WTC11 (cell line): Measurements from ENCODE around the gene APMAP. TPM values are rescaled to one million over a fixed set of nuclear protein-coding genes. Genes with fewer than 3 reads are reported as not detected.

Experiments
- ATAC-seq: fragments of 200-7000 bp; cut with Tn5 transposase; 2 replicates; pipeline ENCODE4 v1.10.0; 2021; ENCODE audit warnings: mild to moderate bottlenecking, moderate library complexity
- CTCF ChIA-PET: fragments of 300-600 bp; sonication (Branson Sonifier 250); formaldehyde crosslinking; loops from one replicate; lab custom pipeline; 2021; ENCODE audit warnings: antibody characterized with exemption; lab: Charles Lee
- POLR2A ChIA-PET: fragments of 350-600 bp; sonication (Branson Sonifier 250); formaldehyde crosslinking; loops from one replicate; lab custom pipeline; 2021; ENCODE audit warnings: antibody characterized with exemption; lab: Charles Lee
- DNase-seq: peaks from one replicate; pipeline ENCODE4 v3.0.0; 2021; ENCODE audit warnings: low spot score
- H3K27ac Mint-ChIP-seq: 2 replicates; pipeline ENCODE4 v1.8.0; 2021; ENCODE audit warnings: mixed read lengths
- H3K27me3 Mint-ChIP-seq: 2 replicates; pipeline ENCODE4 v1.8.0; 2021; ENCODE audit warnings: low read depth, mild to moderate bottlenecking, moderate library complexity, mixed read lengths
- H3K36me3 Mint-ChIP-seq: 2 replicates; pipeline ENCODE4 v1.8.0; 2021; ENCODE audit warnings: mixed read lengths
- H3K4me1 Mint-ChIP-seq: 2 replicates; pipeline ENCODE4 v1.8.0; 2022; ENCODE audit warnings: mixed read lengths
- H3K4me3 Mint-ChIP-seq: 2 replicates; pipeline ENCODE4 v1.8.0; 2021; ENCODE audit warnings: mild to moderate bottlenecking, moderate library complexity, mixed read lengths
- H3K9me3 Mint-ChIP-seq: 2 replicates; pipeline ENCODE4 v1.8.0; 2021; ENCODE audit warnings: mixed read lengths
- AR ChIP-seq: fragments of 250-450 bp; sonication (Bioruptor Pico); IDR thresholded peaks from 2 replicates; pipeline ENCODE4 v1.9.0; 2021; ENCODE audit warnings: mild to moderate bottlenecking
- ATF6 ChIP-seq: sonication (generic); formaldehyde crosslinking; IDR thresholded peaks from 2 replicates; pipeline ENCODE4 v1.8.1; 2023; ENCODE audit warnings: mild to moderate bottlenecking, missing genetic modification reagents
- CBFB ChIP-seq: sonication (generic); formaldehyde crosslinking; IDR thresholded peaks from 2 replicates; pipeline ENCODE4 v1.8.1; 2022; ENCODE audit warnings: mild to moderate bottlenecking, low read depth, missing genetic modification reagents
- CREB1 ChIP-seq: sonication (generic); formaldehyde crosslinking; IDR thresholded peaks from 2 replicates; pipeline ENCODE4 v1.8.0; 2023; ENCODE audit warnings: mild to moderate bottlenecking, missing genetic modification reagents
- ERG ChIP-seq: fragments of 250-450 bp; sonication (Bioruptor Pico); IDR thresholded peaks from 2 replicates; pipeline ENCODE4 v1.8.0; 2021; ENCODE audit warnings: mild to moderate bottlenecking
- ESRRA ChIP-seq: sonication (generic); formaldehyde crosslinking; IDR thresholded peaks from 2 replicates; pipeline ENCODE4 v1.8.1; 2022; ENCODE audit warnings: mild to moderate bottlenecking, missing genetic modification reagents, borderline replicate concordance
- FOXP1 ChIP-seq: sonication (generic); formaldehyde crosslinking; IDR thresholded peaks from 2 replicates; pipeline ENCODE4 v1.8.0; 2022; ENCODE audit warnings: missing genetic modification reagents, mild to moderate bottlenecking, moderate library complexity, borderline replicate concordance
- GTF2I ChIP-seq: fragments of 250-450 bp; sonication (Bioruptor Pico); conservative IDR thresholded peaks from 2 replicates; pipeline ENCODE4 v1.4.0; 2021; ENCODE audit warnings: mild to moderate bottlenecking
- IRF1 ChIP-seq: sonication (generic); formaldehyde crosslinking; IDR thresholded peaks from 2 replicates; pipeline ENCODE4 v1.8.0; 2023; ENCODE audit warnings: missing genetic modification reagents
- MXD4 ChIP-seq: fragments of 250-450 bp; sonication (Bioruptor Pico); IDR thresholded peaks from 2 replicates; pipeline ENCODE4 v1.8.0; 2021; ENCODE audit warnings: mild to moderate bottlenecking, moderate library complexity, borderline replicate concordance
- NFYB ChIP-seq: sonication (generic); formaldehyde crosslinking; conservative IDR thresholded peaks from 2 replicates; pipeline ENCODE4 v1.8.0; 2022; ENCODE audit warnings: low read depth, missing genetic modification reagents
- NR1H2 ChIP-seq: sonication (generic); formaldehyde crosslinking; IDR thresholded peaks from 2 replicates; pipeline ENCODE4 v1.9.0; 2021; ENCODE audit warnings: mild to moderate bottlenecking, moderate library complexity, missing genetic modification reagents
- NR2C2 ChIP-seq: sonication (generic); formaldehyde crosslinking; IDR thresholded peaks from 2 replicates; pipeline ENCODE4 v1.8.0; 2022; ENCODE audit warnings: mild to moderate bottlenecking, missing genetic modification reagents
- RELA ChIP-seq: sonication (generic); formaldehyde crosslinking; IDR thresholded peaks from 2 replicates; pipeline ENCODE4 v1.8.1; 2022; ENCODE audit warnings: missing genetic modification reagents, mild to moderate bottlenecking, borderline replicate concordance
- SMAD4 ChIP-seq: sonication (generic); formaldehyde crosslinking; IDR thresholded peaks from 2 replicates; pipeline ENCODE4 v1.8.0; 2022; ENCODE audit warnings: mild to moderate bottlenecking, missing genetic modification reagents
- STAT6 ChIP-seq: sonication (generic); formaldehyde crosslinking; conservative IDR thresholded peaks from 2 replicates; pipeline ENCODE4 v1.8.1; 2023; ENCODE audit warnings: mild to moderate bottlenecking, low read depth, missing genetic modification reagents, moderate library complexity
- ZMAT4 ChIP-seq: fragments of 250-450 bp; sonication (Bioruptor Pico); IDR thresholded peaks from 2 replicates; pipeline ENCODE4 v1.9.0; 2021; ENCODE audit warnings: mild to moderate bottlenecking
- ZNF232 ChIP-seq: sonication (generic); formaldehyde crosslinking; IDR thresholded peaks from 2 replicates; pipeline ENCODE4 v1.8.0; 2022; ENCODE audit warnings: mild to moderate bottlenecking, missing genetic modification reagents
- ZNF532 ChIP-seq: fragments of 250-450 bp; sonication (Bioruptor Pico); IDR thresholded peaks from 2 replicates; pipeline ENCODE4 v1.9.0; 2021; ENCODE audit warnings: mild to moderate bottlenecking, borderline replicate concordance
- total RNA-seq: library from RNA; stranded (reverse); gene quantifications from 3 replicates; pipeline ENCODE4 v1.2.3, GENCODE V29; 2021

Gene APMAP
- total RNA-seq, 1 experiment from 2014 or later = 55.3 TPM

- Mint-ChIP-seq H3K36me3 (no peaks in the 10 kb centered on the region), H3K4me3 (peak overlapping the region; percentile 94), H3K27ac (no peak overlapping the region), H3K4me1 (peaks cover 30% of the 10 kb centered on the region)
- POLR2A ChIA-PET = no interaction called here
- CTCF ChIA-PET = interaction anchor here (0.6 to 3.3 kb wide), 8 partner anchors 63 to 450 kb away, joined by 3 to 26 read pairs (median 5); no protein-coding TSS in a partner anchor
- ATAC-seq = no peak
- TF ChIP-seq STAT6 (no peak), CREB1 (CRISPR knock-in tag) (no peak), MXD4 (no peak), ZNF532 (CRISPR knock-in tag) (no peak), NR2C2 (no peak), RELA (CRISPR knock-in tag) (no peak), ZMAT4 (CRISPR knock-in tag) (no peak), GTF2I (CRISPR knock-in tag) (no peak), ZNF232 (CRISPR knock-in tag) (no peak), FOXP1 (no peak), NR1H2 (CRISPR knock-in tag) (no peak), SMAD4 (CRISPR knock-in tag) (no peak), ATF6 (CRISPR knock-in tag) (no peak), NFYB (CRISPR knock-in tag) (no peak), CBFB (CRISPR knock-in tag) (no peak)
- TF ChIP-seq, all 79 proteins: peak for 0
- no peaks in the 10 kb centered on the region for H3K9me3 Mint-ChIP-seq
- H3K27me3 Mint-ChIP-seq = no peaks in the 10 kb centered on the region; the same call in none of the 2 replicates
- DNase-seq = no peak
Measured at GRCh38 chr20:24993337-24994185, 1.0 kb upstream of the APMAP start.

GRCh38 chr20:24991897-24992486, 559 bp downstream of the APMAP start:
- Mint-ChIP-seq H3K4me3 (peak overlapping the region; percentile 94), H3K4me1 (peaks cover 30% of the 10 kb centered on the region), H3K27ac (peak overlapping the region; percentile 61), H3K9me3 (no peaks in the 10 kb centered on the region), H3K27me3 (no peaks in the 10 kb centered on the region; the same call in none of the 2 replicates), H3K36me3 (no peaks in the 10 kb centered on the region)
- CTCF ChIA-PET = no interaction called here
- DNase-seq = peak; percentile 23
- ATAC-seq = peak; percentile 38
- POLR2A ChIA-PET = no interaction called here
- TF ChIP-seq AR (CRISPR knock-in tag) = no peak
- no peak for TF ChIP-seq IRF1 (CRISPR knock-in tag)
- no peak for TF ChIP-seq ERG (CRISPR knock-in tag)
- no peak for TF ChIP-seq ESRRA
- no peak for TF ChIP-seq CBFB (CRISPR knock-in tag)
- no peak for TF ChIP-seq CREB1 (CRISPR knock-in tag)
